Activated naive CD4-positive, alpha-beta T cell treated with anti-CD3 and anti-CD28 coated beads, Interleukin-2, amount 50 U/mL, for 24 hours (primary cell): ENCODE measurements around the gene SFXN1.

Experiments used
- H3K27ac Mint-ChIP-seq: one replicate; pipeline ENCODE4 v1.8.0; 2021; ENCODE audit warnings: mild to moderate bottlenecking, mixed read lengths
- H3K27me3 Mint-ChIP-seq: one replicate; pipeline ENCODE4 v1.8.0; 2021; ENCODE audit warnings: mixed read lengths
- H3K36me3 Mint-ChIP-seq: one replicate; pipeline ENCODE4 v1.8.0; 2021; ENCODE audit warnings: mixed read lengths
- H3K4me1 Mint-ChIP-seq: one replicate; pipeline ENCODE4 v1.8.0; 2021; ENCODE audit warnings: mixed read lengths
- H3K4me3 Mint-ChIP-seq: one replicate; pipeline ENCODE4 v1.8.0; 2021; ENCODE audit warnings: mild to moderate bottlenecking, mixed read lengths
- H3K9me3 Mint-ChIP-seq: one replicate; pipeline ENCODE4 v1.8.0; 2021; ENCODE audit warnings: mixed read lengths

SFXN1 gene

GRCh38 chr5:175558801-175559480 lies 80.6 kb downstream of the SFXN1 start:
- Mint-ChIP-seq H3K27ac (no peak overlapping the region), H3K36me3 (no peaks in the 10 kb centered on the region), H3K4me3 (no peak overlapping the region), H3K4me1 (peaks cover 9% of the 10 kb centered on the region), H3K27me3 (no peaks in the 10 kb centered on the region), H3K9me3 (no peaks in the 10 kb centered on the region)

DNA sequence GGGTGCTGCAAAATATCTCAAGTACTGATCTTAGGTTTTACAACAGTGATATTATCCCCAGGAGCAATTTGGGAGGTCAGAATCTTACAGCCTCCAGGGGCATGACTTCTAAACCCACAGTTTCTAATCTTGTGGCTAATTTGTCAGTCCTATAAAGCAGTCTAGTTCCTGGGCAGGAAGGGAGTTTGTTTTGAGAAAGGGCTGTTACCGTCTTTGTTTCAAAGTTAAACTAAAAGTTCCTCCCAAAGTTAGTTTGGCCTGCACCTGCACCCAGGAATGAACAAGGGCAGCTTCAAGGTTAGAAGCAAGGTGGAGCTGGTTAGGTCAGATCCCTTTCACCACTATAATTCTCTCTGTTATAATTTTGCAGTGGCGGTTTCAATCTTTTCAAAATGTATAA lies 81.7 kb downstream of the SFXN1 start:
- Mint-ChIP-seq H3K36me3 (no peaks in the 10 kb centered on the region), H3K4me1 (peaks cover 9% of the 10 kb centered on the region), H3K9me3 (no peaks in the 10 kb centered on the region), H3K4me3 (no peak overlapping the region), H3K27ac (no peak overlapping the region), H3K27me3 (no peaks in the 10 kb centered on the region)

GRCh38 chr5:175561085-175561484 lies 82.7 kb downstream of the SFXN1 start:
- Mint-ChIP-seq H3K36me3 (no peaks in the 10 kb centered on the region), H3K27me3 (no peaks in the 10 kb centered on the region), H3K27ac (no peak overlapping the region), H3K4me3 (no peak overlapping the region), H3K9me3 (no peaks in the 10 kb centered on the region), H3K4me1 (peaks cover 9% of the 10 kb centered on the region)

DNA sequence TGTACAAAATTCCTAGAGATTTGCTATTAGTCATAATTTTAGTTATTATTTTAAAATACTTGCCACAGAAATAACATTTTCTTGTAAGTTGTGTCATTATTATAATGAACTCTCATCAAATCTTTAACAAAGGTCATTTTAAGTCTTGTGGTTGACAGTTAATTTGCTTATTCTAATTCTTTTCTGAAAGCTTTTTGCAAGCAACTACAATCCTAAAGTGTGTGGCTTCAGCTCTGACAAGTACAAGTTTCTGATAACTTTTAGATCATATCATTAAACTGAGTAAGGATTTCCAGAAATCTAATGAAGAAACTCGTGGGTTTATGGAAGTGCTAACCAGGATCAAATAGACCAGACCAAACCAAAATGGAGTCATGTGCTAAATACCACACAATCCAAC lies 86.4 kb downstream of the SFXN1 start:
- no peak overlapping the region for H3K4me3 Mint-ChIP-seq
- no peaks in the 10 kb centered on the region for H3K36me3 Mint-ChIP-seq
- no peaks in the 10 kb centered on the region for H3K9me3 Mint-ChIP-seq
- H3K27ac Mint-ChIP-seq: no peak overlapping the region
- H3K27me3 Mint-ChIP-seq: no peaks in the 10 kb centered on the region
- peaks cover 12% of the 10 kb centered on the region for H3K4me1 Mint-ChIP-seq

DNA sequence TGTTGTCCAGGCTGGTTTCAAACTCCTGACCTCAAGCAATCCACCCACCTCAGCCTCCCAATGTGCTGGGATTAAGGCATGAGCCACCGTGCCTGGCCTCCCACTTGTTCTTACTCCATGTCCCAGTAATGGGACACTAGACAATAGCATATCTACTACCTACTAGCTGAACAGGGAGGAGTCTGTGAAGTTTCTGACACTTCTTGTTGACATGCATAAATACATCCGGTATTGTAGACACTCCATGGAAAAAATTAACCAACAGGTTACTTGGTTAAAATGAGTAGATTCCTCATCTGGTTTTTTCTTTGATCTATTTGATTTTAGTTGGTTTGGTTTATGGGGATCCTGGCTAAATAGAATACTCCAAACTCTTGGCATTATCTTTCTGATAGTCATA lies 88.3 kb downstream of the SFXN1 start:
- Mint-ChIP-seq H3K36me3 (no peaks in the 10 kb centered on the region), H3K27me3 (no peaks in the 10 kb centered on the region), H3K9me3 (no peaks in the 10 kb centered on the region), H3K27ac (no peak overlapping the region), H3K4me1 (peaks cover 6% of the 10 kb centered on the region), H3K4me3 (no peak overlapping the region)

DNA sequence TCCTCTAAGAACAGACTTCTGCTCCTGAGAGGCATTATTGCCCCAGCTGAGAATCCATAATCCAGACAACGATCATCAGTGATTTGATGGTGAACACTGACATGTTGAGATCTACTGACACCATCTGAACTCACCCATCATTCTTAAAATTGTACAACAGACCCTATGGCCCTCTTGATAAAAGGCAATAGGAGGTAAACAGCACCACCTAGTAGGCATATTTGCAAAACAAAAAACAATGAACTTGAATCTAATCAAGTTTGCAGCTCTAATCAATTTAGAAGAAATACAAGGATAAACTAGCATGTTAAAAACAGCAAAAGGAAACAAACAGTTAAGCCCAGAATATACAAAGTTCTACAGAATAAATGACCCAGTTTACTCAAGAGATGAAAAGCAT lies 89.6 kb downstream of the SFXN1 start:
- Mint-ChIP-seq H3K27ac (no peak overlapping the region), H3K27me3 (no peaks in the 10 kb centered on the region), H3K36me3 (no peaks in the 10 kb centered on the region), H3K4me1 (peaks cover 6% of the 10 kb centered on the region), H3K4me3 (no peak overlapping the region), H3K9me3 (no peaks in the 10 kb centered on the region)

- no peaks in the 10 kb centered on the region for H3K27me3 Mint-ChIP-seq
- no peaks in the 10 kb centered on the region for H3K9me3 Mint-ChIP-seq
- H3K27ac Mint-ChIP-seq: no peak overlapping the region
- H3K36me3 Mint-ChIP-seq: no peaks in the 10 kb centered on the region
- H3K4me3 Mint-ChIP-seq: no peak overlapping the region
- peaks cover 6% of the 10 kb centered on the region for H3K4me1 Mint-ChIP-seq
Observed at GRCh38 chr5:175569701-175570100, 91.3 kb downstream of the SFXN1 start.

DNA sequence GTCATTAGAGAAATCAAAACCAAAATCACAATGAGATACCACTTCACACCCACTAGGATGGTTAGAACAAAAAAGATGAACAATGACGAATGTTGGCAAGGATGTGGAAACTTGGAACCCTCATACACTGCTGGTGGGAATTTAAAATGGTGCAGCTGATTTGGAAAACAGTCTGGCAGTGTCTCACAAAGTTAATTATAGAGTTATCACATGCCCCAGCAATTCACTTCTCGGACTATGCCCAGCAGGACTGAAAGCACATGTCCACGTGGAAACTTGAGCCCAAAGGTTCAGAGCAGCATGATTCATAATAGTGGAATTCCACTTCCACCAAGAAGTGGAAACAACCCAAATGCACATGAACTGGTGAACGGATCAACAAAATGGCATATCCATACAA lies 94.5 kb downstream of the SFXN1 start:
- Mint-ChIP-seq H3K9me3 (no peaks in the 10 kb centered on the region), H3K4me3 (no peak overlapping the region), H3K27me3 (no peaks in the 10 kb centered on the region)

GRCh38 chr5:175573493-175574269 lies 95.3 kb downstream of the SFXN1 start:
- Mint-ChIP-seq H3K9me3 (no peaks in the 10 kb centered on the region), H3K4me3 (no peak overlapping the region), H3K27me3 (no peaks in the 10 kb centered on the region), H3K36me3 (no peaks in the 10 kb centered on the region), H3K4me1 (peaks cover 8% of the 10 kb centered on the region), H3K27ac (no peak overlapping the region)

More for the DNA sequence above, 94.5 kb downstream of the SFXN1 start:
- H3K4me1 Mint-ChIP-seq: peaks cover 12% of the 10 kb centered on the region
- H3K27ac Mint-ChIP-seq: no peak overlapping the region
- H3K36me3 Mint-ChIP-seq: no peaks in the 10 kb centered on the region

GRCh38 chr5:175575301-175575700 lies 96.9 kb downstream of the SFXN1 start:
- Mint-ChIP-seq H3K4me3 (no peak overlapping the region), H3K36me3 (no peaks in the 10 kb centered on the region), H3K27me3 (no peaks in the 10 kb centered on the region), H3K4me1 (peaks cover 11% of the 10 kb centered on the region), H3K9me3 (no peaks in the 10 kb centered on the region), H3K27ac (no peak overlapping the region)

DNA sequence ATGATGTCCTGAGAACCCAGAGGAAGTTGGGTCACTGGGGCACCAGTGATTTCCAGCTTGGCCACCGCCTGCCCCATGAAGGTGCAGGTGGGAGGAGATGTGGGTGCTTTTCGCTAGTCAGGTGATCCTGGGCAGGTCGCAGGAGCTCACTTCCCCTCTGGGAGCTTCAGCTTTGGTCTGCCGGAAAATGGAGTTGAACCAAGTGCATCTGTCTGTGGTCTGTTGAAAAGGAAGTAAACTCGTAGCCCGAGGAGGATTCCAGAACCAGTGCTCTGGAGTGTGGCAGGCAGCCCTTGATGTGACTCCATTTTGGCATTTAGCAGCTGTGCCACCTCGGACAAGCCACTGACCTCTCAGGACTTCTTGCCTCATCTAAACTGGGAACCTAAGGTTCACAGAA lies 97.7 kb downstream of the SFXN1 start:
- no peaks in the 10 kb centered on the region for H3K9me3 Mint-ChIP-seq
- no peak overlapping the region for H3K4me3 Mint-ChIP-seq
- H3K36me3 Mint-ChIP-seq: no peaks in the 10 kb centered on the region
- no peak overlapping the region for H3K27ac Mint-ChIP-seq
- no peaks in the 10 kb centered on the region for H3K27me3 Mint-ChIP-seq
- H3K4me1 Mint-ChIP-seq: peaks cover 11% of the 10 kb centered on the region

DNA sequence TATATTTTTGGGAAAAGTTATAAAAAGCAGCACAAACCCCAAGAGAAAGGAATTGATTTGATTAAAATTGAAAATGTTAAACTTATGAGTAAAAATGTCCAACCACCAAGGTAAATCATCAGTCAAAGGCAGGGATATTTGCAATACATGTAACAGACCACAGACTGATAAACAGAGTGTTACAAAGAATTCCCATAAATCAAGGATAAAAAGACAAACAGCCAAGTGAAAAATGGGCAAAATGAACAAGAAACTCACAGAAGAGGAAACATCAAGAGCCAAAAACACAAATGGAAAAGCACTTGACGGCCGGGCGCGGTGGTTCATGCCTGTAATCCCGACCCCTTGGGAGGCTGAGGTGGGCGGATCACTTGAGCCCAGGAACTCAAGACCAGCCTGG lies 98.2 kb downstream of the SFXN1 start:
- H3K27ac Mint-ChIP-seq: no peak overlapping the region
- H3K4me1 Mint-ChIP-seq: peaks cover 15% of the 10 kb centered on the region
- no peak overlapping the region for H3K4me3 Mint-ChIP-seq
- no peaks in the 10 kb centered on the region for H3K9me3 Mint-ChIP-seq
- no peaks in the 10 kb centered on the region for H3K36me3 Mint-ChIP-seq
- H3K27me3 Mint-ChIP-seq: no peaks in the 10 kb centered on the region
